HL-60/S4 (cell line): Measurements from ENCODE around the gene ALPI.
"Not testable (repeated sequence)": the region's sequence is repeated elsewhere in the genome, so short reads cannot be mapped to it uniquely, and the experiment has no call there.

ENCODE experiments used
- in situ Hi-C: fragments of 300-500 bp; cut with MboI; formaldehyde crosslinking; loops from 2 replicates; pipeline ENCODE4 v1.14.3; 2022; ENCODE audit warnings: low sequenced_read_pairs

ALPI gene

GRCh38 chr2:232420463-232421188 lies 35.3 kb upstream of the ALPI start:
- in situ Hi-C loops, result no loop called here

- in situ Hi-C loops, result no loop called here
These were observed 34.7 kb upstream of the ALPI start for GRCh38 chr2:232421189-232421785.

GRCh38 chr2:232422051-232422450 lies 33.9 kb upstream of the ALPI start:
- in situ Hi-C loops, result no loop called here

- in situ Hi-C loops, result not testable (repeated sequence)
These were observed 33.0 kb upstream of the ALPI start for GRCh38 chr2:232422996-232423395.

GRCh38 chr2:232423407-232423806 lies 32.5 kb upstream of the ALPI start:
- in situ Hi-C loops, result not testable (repeated sequence)

GRCh38 chr2:232431705-232432590 lies 24.0 kb upstream of the ALPI start:
- in situ Hi-C loops, result loop anchor here (10.0 kb wide), 1 partner anchor 527 kb away; no protein-coding TSS in a partner anchor

- in situ Hi-C loops, result loop anchor here (10.0 kb wide), 1 partner anchor 528 kb away; no protein-coding TSS in a partner anchor
These were observed 23.3 kb upstream of the ALPI start for GRCh38 chr2:232432598-232433184.

GRCh38 chr2:232433622-232434021 lies 22.3 kb upstream of the ALPI start:
- in situ Hi-C loops, result loop anchor here (10.0 kb wide), 1 partner anchor 529 kb away; no protein-coding TSS in a partner anchor

GRCh38 chr2:232434091-232434490 lies 21.9 kb upstream of the ALPI start:
- in situ Hi-C loops, result loop anchor here (10.0 kb wide), 1 partner anchor 529 kb away; no protein-coding TSS in a partner anchor

GRCh38 chr2:232434563-232435374 lies 21.2 kb upstream of the ALPI start:
- in situ Hi-C loops, result loop anchor here (10.0 kb wide), 1 partner anchor 530 kb away; no protein-coding TSS in a partner anchor

- in situ Hi-C loops, result loop anchor here (10.0 kb wide), 1 partner anchor 531 kb away; no protein-coding TSS in a partner anchor
These were observed 20.6 kb upstream of the ALPI start for GRCh38 chr2:232435375-232435648.

- in situ Hi-C loops, result loop anchor here (10.0 kb wide), 1 partner anchor 531 kb away; no protein-coding TSS in a partner anchor
These were observed 20.1 kb upstream of the ALPI start for GRCh38 chr2:232435805-232436204.

GRCh38 chr2:232436381-232437194 lies 19.4 kb upstream of the ALPI start:
- in situ Hi-C loops, result loop anchor here (10.0 kb wide), 1 partner anchor 532 kb away; no protein-coding TSS in a partner anchor

- in situ Hi-C loops, result loop anchor here (10.0 kb wide), 1 partner anchor 532 kb away; no protein-coding TSS in a partner anchor
These were observed 18.8 kb upstream of the ALPI start for GRCh38 chr2:232437195-232437571.

GRCh38 chr2:232438091-232438490 lies 17.9 kb upstream of the ALPI start:
- in situ Hi-C loops, result loop anchor here (10.0 kb wide), 1 partner anchor 533 kb away; no protein-coding TSS in a partner anchor

GRCh38 chr2:232438951-232439757 lies 16.8 kb upstream of the ALPI start:
- in situ Hi-C loops, result loop anchor here (10.0 kb wide), 1 partner anchor 534 kb away; no protein-coding TSS in a partner anchor

GRCh38 chr2:232439758-232440135 lies 16.2 kb upstream of the ALPI start:
- in situ Hi-C loops, result loop anchor here (10.0 kb wide), 1 partner anchor 535 kb away; no protein-coding TSS in a partner anchor
